GM19238 (cell line): Measurements from ENCODE around the gene EML4.

Experiments used
- DNase-seq: peaks from one replicate; pipeline ENCODE4 v3.0.0; 2011; ENCODE audit warnings: low spot score; ENCODE audit not compliant: insufficient read length

The EML4 gene

DNA sequence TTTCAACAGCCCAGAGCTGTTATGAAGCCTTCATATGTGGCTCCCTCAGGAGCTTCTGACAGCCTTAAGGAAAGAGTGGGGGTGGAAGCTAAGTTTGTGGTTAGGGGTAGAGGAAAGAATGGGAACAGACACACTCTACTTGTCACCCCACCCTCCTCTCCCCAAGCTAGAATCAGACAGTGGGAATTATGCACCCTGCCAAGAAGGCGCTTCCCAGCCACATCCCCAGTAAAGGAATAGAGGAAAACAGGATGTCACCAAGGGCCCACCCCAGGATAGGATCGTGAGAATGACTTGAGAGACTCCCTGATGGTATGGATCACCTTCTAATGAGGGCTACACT is 32.4 kb upstream of the EML4 start:
- no peak for DNase-seq

DNA sequence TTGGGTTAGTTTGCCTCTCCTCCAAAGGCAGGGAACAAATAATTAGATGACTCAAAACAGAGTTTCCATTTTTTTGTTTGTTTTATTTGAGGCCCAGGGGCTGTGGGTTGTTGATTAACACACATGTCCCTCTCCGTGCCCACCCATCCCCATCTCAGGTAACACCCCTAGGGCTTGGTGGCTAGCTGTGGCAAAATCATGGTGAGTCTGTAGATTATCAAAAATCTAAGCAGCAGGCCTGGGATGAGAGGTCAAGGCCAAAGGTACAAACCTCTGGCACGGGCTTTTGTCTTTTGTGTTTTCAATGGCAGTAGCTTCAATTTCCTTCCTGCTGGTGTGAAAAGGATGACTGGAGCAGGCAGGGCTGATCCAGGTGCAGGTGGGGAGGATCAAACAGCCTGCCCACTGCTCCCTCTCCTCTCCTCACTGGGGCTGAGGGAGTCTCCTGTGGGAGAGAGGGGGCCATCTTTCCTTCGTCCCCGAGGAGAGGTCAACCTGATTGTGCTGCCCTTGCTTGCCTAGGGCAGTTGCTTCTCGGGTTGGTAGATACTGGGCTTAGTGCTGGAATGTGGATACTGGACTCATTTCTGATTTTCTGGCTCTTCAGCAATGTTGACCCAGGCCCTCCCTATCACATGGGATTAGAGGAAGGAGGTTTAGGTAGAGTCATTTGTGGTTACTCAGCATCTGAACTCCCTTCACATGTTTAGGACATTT is 31.9 kb upstream of the EML4 start:
- no peak for DNase-seq

DNA sequence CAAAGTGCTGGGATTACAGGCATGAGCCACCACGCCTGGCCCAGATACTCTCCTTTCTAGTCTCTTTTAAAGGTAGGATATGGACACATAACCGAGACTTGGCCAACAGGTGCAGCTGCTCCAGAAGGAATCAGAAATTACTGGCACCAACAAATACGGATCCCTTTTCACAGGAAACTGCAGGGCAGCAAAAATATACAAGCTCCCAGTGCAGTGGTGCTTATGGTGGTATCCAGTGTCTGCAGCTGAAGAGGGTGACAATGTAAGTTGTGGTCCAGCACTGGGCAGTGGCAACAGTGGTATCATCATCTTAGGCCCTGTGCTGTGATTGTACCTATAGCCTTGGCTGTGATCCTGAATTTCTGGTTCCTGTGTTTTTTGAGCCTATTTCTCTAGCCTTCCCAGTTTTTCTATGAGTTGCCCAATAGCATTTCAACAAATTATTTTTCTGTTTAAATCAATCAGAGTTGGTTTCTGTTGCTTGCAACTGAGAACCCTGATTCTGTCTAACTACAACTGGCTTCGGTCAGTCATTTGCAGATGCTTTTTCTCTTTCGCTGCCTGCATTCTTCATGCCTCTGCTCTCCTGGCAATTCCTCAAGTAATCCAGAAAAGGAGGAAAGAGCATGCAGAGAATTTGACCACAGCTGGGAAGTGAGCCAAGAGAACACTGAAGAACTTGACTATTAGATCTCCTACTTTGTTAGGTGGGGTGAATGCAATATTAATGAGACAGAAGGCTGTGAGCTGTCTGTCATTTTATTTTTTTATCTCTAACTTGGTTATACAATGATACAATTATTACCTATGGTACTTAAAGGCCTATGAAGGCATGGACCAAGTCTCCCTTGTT is 30.8 kb upstream of the EML4 start:
- no peak for DNase-seq

DNA sequence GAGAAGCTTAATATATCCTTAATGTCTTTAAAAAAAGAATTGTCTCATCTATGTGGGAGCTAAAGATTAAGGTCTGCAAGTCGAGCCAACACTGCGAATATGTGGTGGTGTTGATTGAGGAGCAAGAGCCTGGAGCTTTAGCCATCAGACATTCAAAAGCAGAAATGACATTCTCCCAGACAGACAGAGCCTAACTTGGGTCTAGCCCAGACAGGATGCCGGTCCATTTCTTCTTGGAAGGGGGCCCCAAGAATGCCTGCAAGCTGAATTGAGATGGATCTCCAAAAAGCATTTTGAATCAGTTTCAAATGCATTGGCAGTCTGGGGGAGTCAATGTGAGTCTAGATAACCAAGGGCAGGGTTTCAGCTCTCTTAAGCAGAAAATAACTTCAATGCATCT is 30.1 kb upstream of the EML4 start:
- no peak for DNase-seq

DNA sequence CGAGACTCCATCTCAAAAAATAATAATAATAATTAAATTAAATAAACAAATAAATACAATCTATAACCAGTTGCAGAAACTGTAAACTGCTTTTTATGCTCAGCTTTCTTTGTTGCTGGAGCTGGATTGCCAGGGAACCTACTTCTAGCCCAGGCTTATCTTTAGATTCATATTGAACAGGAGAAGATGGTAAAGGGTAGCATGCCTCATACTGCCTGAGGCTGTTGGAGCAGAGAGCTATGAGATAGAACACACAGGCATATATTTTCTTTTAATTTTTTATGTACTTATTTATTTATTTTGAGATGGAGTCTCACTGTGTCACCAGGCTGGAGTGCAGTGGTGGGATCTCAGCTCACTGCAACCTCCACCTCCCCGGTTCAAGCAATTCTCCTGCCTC is 28.7 kb upstream of the EML4 start:
- DNase-seq: no peak

DNA sequence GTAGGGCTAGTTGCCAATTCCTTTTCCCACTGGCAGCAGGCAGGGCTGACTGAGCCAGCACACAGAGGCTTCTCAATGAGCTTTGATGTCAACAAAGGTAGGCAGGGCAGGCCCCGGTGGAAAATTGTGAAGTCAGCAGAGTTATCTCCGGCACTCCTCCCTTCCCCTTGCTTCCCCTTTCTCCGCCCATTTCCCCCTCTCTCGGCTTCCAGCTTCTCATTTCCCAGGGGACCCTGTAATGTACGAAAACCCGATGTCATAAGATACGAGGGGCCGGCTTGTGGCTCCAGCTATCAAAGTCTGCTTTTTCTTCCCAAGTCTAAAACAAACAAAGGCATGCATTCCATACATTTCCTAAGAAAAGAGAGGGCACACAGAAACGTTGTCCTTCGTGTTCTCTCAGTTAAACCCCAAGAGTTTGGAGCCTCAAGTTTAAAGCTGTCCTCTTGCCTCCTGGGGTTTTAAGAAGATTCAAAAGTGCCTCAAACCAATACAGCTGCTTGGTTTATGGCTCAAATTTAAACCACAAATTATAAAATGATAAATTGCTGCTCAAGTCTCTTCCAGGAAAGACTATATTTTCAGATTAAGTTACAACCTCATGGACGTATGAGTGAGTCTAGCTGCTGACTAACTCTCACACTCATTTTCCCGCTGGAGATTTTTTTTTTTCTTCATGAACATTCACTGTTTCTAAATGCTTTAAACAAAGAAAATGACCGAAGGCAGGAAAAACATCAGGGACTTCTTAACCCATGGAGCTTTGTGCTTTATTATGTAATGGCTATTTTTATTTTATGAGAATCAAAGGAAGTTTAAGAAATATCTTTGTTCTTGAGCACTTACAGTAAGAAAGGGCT is 27.2 kb upstream of the EML4 start:
- no peak for DNase-seq

DNA sequence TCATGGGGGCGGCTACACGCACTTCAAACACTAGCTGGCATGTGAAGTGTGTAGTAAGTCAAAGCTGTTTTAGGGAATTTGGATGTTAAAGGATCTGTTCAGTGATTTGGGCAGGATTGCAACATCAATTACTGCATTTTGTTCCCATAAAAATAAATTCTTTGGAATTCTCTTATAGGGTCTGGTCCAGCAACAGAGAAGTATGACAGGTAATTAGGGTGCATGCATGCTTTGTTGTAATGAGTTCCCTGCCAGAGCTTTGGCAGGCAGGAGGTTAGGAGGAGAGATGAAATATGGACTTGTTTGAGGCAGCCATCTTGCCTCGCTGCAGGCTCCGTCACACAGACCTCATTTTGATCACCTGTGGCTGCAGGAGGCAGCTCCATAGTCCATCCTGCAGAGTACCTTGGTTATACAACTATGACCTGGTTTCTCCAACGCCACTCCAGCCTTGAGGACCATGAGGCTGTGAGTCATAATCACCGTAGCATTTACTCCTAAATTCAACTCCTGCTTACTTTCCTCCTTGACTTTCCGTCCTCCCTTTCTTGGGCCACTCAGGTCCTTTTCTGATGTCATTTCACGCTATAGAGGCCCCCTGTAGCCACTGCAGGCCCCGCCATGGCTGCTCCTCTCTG is 26.5 kb upstream of the EML4 start:
- DNase-seq: no peak

DNA sequence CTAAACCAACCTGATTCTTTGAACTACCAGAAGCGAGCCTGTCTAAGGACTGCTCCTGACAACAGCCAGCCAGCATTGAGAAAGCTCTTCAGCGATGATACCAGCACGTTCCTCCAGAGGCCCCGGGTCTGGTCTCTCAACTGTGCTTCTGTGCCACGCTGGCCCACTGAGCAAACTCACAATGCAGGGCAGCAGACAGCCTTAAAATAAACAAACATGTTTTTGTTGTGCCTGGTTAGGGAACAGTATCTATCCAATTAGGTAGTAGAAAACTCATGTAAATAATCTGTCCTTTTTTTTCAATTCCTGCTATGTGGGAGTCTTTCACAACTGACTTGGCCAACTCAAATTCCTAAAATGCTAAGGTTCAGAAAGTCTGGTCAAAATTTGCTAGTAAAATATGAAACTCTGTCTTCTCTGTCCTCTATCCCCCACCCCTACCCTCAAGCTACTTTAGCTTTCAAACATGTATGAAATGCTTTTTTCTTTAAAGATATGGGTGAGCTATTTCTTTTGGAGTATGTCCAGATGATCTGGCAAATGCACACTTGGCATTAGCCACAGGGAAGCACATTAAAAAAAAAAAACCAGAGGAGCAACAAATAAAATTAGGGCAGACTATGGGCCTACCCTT is 21.4 kb upstream of the EML4 start:
- no peak for DNase-seq

DNA sequence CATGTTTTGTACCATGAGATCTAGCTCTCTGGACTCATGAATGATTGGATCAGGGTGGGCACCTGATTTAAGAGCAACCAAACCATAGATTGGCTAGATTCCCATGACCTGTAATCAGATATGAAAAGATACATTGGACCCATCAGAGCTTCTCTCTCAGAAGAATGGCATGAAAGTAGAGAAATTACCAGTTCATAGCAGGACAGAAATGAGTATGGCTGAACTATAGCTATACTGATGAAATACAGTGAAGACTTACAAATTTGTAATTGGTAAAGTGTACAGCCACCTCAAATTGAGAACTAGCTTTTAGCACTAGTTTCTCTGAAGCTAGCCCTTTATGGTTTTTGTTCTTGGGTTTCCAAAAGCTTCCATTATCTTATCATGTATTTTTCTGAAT is 19.0 kb upstream of the EML4 start:
- DNase-seq: no peak

DNA sequence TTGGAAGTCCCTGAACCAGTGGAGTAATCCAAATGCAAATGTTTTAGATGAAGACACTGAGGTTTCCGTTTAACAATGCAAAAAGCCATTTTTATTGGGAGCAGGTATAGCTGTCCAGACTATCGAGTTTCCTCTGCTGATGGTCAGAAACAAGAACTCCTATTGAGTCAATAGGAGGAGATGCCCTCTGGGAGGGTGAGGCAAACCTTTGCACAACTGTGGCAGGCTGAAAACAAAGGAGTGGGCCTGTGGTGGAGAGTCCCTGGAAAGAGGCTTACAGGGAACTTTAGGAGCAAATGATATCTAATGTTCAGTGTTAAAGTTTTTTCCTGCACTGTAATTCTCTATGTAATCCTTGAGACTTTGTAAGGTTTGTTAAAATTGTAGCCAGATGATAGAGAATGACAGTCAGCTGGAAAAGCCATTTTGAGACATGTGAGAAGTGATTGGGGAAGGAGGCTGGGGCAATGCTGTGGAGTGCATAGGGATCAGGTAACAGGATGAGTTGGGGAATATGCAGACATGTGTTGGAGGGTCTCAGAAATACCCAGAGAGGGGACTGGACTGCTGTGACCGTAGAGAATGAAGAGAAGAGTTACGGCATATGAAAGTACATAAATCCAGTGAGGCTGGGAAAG is 15.1 kb upstream of the EML4 start:
- DNase-seq: no peak

DNA sequence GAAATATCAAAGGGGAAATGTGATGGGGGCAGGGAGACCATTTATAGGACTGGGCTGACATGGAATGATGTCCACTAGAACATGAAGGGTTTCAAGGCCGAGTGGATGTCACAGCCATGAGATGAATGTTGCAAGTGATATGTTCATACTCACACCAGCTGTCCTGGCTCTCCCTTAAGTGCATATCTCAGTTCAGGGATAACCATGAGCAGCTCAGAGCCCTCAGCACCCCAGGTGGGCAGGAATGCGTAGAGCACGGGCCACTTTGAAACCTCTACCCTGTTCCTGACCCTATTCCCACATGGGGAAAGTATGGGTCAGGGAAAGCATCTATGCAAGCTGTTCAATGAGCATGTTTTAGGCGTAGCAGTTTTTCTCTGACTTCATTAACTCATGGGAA is 12.4 kb upstream of the EML4 start:
- no peak for DNase-seq

DNA sequence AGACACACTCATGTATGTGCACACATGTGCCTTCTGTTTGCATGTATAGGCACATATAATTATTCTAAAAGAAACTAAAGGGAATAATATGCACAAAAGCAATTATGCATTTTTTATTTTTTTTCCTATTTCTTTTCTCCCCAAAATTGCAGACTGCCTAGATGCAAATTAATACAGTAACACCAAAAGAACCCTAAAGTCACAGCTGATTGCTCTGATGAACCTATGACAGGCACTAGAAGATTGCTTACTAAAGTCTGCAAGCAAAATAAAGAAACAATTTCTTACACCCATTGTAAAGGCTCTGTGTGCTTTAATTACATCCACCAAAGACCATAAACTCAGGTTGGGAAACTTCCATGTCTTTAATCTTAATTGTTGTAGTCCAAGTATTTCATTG is 7.7 kb upstream of the EML4 start:
- no peak for DNase-seq

DNA sequence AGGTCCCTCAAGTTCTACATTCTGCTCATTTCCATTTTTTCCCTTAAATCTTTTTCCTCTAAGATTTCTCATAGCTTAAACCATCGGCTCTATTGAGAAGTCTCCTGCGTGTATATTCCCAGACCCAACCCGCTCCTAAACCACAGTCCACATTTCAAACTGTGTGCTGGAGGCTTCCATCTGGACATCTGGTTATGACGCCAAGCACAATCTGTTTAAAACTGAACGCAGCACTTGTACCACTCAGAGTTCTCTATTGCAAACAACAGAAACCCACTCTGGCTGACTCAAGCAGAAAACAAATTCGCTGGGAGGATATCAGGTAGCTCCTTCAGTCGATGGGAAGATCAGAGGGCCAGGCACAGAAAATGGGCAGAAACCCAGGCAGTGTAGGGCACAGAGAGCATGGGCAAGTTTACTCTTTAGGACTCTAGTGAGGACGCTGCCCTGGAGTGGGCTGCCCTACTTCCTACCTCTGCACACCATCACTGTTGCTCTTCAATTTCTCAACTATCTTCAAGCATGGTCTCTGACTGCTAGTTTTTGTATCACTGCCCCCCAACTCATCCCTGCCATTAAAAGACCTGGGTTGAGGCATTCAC is 5.6 kb upstream of the EML4 start:
- DNase-seq: no peak

DNA sequence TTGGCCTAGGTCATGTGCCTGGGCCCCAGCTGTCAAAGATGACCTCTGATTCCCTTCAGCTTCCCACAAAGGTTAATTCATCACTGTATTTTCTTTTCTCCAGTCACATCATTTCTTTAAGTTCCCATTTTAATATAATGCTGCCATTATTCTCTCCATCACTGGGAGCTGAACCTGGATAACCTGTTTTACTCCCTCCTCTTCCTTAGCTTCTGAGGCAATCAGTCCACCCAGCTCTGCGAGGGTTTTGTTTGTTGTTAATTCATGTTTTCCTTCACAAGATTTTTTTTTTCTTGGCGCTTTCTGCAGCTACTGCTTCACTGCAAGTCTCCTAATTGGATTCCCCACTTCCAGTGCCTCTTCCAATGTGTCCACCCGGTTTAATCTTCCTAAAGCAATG is 5.1 kb upstream of the EML4 start:
- no peak for DNase-seq

DNA sequence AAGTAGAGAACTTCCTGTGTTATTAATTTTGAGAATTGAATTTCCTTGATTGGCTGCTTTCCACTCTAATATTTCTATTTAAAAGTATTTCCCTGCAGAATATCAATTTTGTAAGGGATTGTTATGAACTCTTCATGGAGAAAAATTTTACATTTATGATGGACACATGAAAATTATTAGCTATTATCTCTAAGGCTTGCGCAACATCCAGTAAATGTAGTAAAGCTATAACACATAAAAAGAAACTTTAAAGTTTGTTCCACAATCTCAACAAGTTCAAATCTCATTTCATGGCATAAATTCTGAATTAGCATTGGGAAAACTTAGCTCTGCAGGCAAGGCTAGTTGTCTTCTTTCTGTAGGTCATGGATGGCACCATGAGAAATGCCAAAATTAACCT is 4.2 kb upstream of the EML4 start:
- no peak for DNase-seq

DNA sequence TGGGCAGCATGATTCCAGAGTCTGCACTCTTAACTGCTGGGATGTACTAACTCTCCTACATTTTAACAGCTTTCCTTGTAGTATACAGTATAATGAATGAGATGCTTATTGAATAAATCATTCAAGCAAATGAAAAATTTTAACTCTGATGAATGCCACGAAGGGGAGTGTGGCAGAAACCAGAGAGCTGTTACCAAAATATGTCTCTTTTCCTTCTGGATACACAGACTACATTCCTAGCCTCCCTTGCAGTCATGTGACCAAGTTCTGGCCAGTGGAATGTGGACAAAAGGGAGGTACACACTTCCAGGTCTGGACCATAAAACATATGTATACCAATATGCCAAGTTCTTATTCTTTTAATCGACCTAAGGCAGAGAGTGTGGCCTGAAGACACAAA is 1.7 kb upstream of the EML4 start:
- DNase-seq: no peak

DNA sequence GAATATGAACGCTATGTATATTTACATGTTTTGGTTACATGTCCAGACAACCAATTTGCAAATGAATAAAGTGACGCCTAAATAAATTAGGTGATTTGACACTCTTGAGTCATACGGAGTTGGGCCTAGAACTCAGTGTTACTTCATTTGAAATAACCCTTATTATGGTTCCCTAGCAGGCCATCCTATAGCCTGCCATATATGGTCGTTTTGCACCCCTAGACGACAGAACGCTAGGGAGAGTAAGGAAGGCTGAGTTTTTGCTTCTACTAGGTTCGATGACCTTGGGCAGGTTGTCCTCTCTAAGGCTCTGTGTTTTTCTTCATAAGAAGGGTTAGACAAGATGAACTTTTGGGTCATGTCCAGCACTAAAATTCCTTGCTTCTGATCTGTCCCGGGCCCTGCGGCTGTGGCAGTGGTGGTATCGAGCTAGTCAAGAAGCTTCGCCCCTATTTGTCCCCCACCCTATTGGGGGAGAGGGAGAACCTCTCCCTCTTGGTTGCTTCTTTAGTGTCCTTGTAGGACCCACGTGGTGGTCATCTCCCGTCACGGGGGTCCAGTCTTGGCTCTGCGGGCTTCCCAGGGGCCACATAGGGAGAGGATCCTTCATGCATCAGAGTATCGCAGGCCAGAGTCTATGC is 574 bp upstream of the EML4 start:
- DNase-seq: no peak

DNA sequence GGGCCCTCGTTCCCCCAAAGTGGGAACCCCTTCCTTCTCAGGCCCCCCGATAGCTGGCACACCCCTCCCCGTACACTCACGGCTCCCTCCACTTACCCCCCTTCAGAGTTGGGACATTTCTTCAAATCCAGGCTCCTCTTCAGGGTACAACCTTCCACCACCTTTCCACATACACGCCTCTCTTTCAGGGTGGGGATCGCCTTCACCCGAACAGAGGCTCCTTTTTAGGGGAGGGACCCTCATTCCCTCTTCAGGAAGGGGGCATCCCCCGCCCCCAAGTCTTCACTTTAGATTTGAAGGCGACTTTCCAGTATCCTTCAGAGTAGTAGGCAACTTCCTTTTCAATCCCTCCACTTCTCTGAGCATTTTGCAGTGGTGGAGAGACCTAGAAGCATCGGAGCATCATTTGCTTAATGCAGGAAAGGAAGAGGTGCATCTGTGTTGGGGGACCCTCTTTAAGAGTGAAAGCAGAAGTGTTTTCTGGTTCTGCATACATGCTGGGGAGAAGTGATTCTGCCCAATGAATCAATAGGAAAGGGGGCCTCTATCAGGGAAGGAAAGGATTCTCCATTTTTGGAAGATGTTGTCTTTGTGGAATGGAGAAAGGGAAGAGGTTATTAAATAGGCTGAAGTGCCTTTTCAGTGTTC is 845 bp downstream of the EML4 start:
- DNase-seq: peak; percentile 25

DNA sequence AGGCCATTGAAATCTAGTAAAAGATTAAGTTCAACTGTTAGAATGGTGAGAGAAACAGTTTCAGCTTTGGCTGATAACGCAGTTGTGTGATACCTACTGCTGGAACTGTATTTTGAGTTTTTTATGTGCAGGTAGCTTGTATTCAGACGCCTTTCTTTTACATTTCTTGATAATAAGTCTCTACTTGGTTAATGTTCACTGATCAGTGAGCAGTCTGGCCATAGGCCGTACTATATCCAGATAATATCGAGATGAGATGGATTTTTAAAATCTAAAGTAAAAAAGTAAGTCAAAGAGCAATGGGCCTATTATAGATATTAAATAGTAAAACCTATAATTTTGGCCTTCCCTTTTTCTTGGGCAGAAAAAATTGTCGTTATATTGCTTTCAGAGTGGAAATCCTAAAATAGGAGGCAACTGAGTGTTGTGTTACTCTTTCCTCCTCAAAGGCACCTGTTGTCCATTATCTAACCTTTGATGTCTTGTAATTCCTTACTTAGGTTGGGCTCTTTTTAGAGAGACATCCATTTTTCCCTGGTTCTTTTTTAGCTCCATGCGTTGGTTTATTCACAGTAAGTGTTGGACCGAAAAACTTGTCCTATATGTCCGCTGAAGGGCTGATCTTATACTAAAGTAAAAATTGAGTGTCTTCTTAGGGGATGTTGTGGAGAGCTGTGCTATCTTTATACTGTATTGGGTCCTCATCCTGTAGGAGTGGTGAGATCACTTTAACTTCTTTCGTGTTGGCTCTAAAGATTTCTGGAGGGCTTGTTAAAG is 1.7 kb downstream of the EML4 start:
- DNase-seq: no peak
